ENCODE results near the gene TMEM14B. TPM values are rescaled to one million over a fixed set of nuclear protein-coding genes. Genes with fewer than 3 reads are reported as not detected.
A peak's percentile ranks its signal among the peaks of the same experiment; 100 is the strongest.

TMEM14B gene
- total and polyA plus RNA-seq, 9 of the 15 experiments (the other 6 are each of a cell fraction or from before 2014, with no cell fraction given): 174 to 862 (median 263) TPM

GRCh38 chr6:10722820-10723566 lies 24.6 kb upstream of the TMEM14B start, which contains the start of gene TMEM14C (continued):
- TF ChIP-seq, protein P1, sequence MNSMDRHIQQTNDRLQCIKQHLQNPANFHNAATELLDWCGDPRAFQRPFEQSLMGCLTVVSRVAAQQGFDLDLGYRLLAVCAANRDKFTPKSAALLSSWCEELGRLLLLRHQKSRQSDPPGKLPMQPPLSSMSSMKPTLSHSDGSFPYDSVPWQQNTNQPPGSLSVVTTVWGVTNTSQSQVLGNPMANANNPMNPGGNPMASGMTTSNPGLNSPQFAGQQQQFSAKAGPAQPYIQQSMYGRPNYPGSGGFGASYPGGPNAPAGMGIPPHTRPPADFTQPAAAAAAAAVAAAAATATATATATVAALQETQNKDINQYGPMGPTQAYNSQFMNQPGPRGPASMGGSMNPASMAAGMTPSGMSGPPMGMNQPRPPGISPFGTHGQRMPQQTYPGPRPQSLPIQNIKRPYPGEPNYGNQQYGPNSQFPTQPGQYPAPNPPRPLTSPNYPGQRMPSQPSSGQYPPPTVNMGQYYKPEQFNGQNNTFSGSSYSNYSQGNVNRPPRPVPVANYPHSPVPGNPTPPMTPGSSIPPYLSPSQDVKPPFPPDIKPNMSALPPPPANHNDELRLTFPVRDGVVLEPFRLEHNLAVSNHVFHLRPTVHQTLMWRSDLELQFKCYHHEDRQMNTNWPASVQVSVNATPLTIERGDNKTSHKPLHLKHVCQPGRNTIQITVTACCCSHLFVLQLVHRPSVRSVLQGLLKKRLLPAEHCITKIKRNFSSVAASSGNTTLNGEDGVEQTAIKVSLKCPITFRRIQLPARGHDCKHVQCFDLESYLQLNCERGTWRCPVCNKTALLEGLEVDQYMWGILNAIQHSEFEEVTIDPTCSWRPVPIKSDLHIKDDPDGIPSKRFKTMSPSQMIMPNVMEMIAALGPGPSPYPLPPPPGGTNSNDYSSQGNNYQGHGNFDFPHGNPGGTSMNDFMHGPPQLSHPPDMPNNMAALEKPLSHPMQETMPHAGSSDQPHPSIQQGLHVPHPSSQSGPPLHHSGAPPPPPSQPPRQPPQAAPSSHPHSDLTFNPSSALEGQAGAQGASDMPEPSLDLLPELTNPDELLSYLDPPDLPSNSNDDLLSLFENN (IDR thresholded peaks at IDR 0.05; ENCODE audit: low read depth in 2 of 2, low read length in 2 of 2): peak in 1 of 2 experiments; percentile 59; a peak in 1 of 4 replicates
- TF ChIP-seq DNMT1 (IDR thresholded peaks at IDR 0.05): 0 out of 2 replicates have a peak, but pooled peaks have one; percentile 34
- TF ChIP-seq E2F1 (CRISPR knock-in tag; IDR thresholded peaks at IDR 0.05): 0 out of 2 replicates have a peak, but pooled peaks have one; percentile 51
- no peak for TF ChIP-seq ZNF197 (CRISPR knock-in tag; IDR thresholded peaks at IDR 0.05; ENCODE audit: low read depth)
- no peak for TF ChIP-seq ZNF561 (CRISPR knock-in tag; conservative IDR thresholded peaks at IDR 0.05)
- no peak for TF ChIP-seq RUNX1 (IDR thresholded peaks at IDR 0.05; ENCODE audit: low read depth)
- TF ChIP-seq MBD2 (IDR thresholded peaks at IDR 0.05; ENCODE audit: borderline replicate concordance, low read depth): 0 out of 2 replicates have a peak, but pooled peaks have one; percentile 64
- no peak for TF ChIP-seq U2AF1 (optimal IDR thresholded peaks at IDR 0.05; ENCODE audit: low read depth, low read length)
- TF ChIP-seq ZNF318 (IDR thresholded peaks at IDR 0.05; ENCODE audit: borderline replicate concordance in 1 of 2, low read depth in 1 of 2): peak in 1 of 2 experiments; percentile 58; a peak in 2 of 4 replicates
- peak; percentile 85 for TF ChIP-seq VEZF1 (CRISPR knock-in tag; IDR thresholded peaks at IDR 0.05)
- TF ChIP-seq ZBTB1 (CRISPR knock-in tag; IDR thresholded peaks at IDR 0.05; ENCODE audit: borderline replicate concordance, low read depth): no peak
